GM18951 (cell line): Measurements from ENCODE around the gene LRP1B.

Experiments used
- POLR2A ChIP-seq: IDR thresholded peaks from 4 replicates; pipeline ENCODE4 v1.6.1; 2011; ENCODE audit warnings: mild to moderate bottlenecking; ENCODE audit not compliant: insufficient read length, insufficient read depth; ENCODE audit errors: extremely low read depth
- in situ Hi-C: fragments of 300-500 bp; cut with MboI; formaldehyde crosslinking; loops from one replicate; pipeline ENCODE4 v1.12.0; 2022; ENCODE audit warnings: low sequenced_read_pairs, mixed read lengths, inconsistent platforms; ENCODE audit not compliant: unreplicated experiment

LRP1B gene

DNA sequence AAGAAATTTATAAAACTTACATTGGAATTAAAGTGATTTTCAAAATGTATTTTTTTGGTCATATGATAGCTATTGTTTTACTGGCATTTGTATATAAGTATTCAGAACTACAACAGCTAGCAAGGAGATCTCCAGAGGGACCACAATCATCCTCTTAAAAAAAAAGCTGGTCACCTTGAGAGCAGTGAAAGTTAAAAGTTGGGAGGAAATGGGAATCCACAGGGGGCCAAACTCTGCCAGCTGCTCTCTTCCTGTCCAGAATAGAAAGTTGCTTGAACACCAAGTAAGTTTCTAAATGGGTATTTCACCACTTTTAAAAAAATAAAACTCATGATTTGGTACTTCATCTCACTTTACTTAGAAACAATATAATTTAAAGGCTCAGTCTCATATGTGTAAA is 1025.1 kb downstream of the LRP1B start:
- in situ Hi-C loops, result no loop called here
- TF ChIP-seq POLR2A, result no peak

DNA sequence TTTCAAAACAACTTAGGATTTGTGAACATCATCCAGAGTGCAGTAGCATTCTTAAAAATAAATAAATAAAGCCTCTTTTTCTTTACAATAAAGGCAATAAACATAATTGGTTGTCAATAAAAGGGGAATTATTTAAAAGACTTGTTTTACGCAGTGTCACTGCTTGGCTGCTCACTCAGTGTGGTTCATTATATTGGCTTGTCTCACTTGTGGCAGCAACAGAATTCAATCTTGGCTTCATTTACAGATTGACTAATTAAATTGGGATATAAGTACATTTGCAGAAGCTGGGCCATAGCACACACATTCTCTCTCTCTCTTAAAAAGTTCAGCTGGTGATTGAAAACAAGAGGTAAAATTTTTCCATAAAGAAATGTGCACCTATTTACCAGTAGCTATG is 1027.6 kb downstream of the LRP1B start:
- TF ChIP-seq POLR2A, result no peak
- in situ Hi-C loops, result no loop called here

- in situ Hi-C loops, result no loop called here
Observed at GRCh38 chr2:141079231-141079630, 1051.6 kb downstream of the LRP1B start.

DNA sequence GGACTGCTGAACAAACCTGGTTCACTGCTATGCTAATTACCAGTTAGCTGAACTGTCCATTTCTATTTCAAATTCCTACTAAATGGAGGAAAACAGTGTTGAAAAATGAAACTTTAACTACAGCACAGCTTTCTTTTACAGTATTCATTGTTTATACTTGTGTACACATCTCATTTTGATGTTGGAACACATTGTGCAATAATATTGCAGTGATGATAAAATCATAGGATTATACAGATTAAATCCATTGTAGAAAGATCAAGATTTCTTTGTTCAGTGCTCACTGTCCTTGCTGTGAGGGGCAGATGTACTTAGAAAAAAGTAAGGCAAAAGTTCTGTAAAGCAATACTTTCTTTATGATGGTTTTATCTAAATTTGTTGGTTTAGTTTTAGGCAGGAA is 1055.1 kb downstream of the LRP1B start:
- in situ Hi-C loops, result no loop called here
- TF ChIP-seq POLR2A, result no peak

More at GRCh38 chr2:141079231-141079630, 1051.6 kb downstream of the LRP1B start:
- TF ChIP-seq POLR2A, result no peak

- TF ChIP-seq POLR2A, result no peak
- in situ Hi-C loops, result no loop called here
Observed at GRCh38 chr2:141068053-141068682, 1062.6 kb downstream of the LRP1B start.

DNA sequence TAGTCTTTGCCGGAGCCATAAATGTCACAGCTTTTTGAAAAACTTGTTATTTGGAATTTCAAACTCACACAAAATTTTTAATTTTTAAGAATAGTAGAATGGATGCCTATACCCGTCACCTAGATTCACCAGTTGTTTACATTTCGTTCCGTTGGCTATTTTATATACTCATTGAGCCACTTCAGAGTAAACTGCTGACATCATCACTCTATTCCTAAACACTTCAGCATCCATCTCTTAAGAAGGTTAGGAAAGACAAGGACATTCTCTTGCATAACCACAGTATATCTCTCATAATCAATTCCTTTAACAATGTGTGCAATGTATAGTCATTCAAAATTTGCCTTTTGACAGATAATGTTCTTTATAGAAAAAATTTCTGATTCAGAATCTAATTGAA is 1065.8 kb downstream of the LRP1B start:
- TF ChIP-seq POLR2A, result no peak
- in situ Hi-C loops, result no loop called here

DNA sequence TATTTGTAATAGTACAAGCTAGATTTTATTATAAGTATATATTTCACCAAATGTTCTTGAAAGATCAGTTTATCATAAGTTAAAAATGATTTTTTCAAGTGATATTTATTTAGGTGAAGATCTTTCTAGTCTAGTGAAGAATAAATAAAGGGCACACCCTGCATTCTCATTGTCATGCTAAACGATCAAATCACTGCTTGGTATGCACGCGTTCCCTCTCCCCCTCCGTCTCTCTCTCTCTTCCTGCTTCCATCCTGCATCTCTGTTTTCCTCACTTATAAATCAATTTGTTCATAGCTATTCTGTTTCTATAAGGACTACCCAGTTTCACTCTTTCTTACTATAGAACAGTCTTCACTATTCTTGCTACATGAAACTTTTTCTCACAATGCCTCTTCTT is 1067.4 kb downstream of the LRP1B start:
- in situ Hi-C loops, result no loop called here
- no peak for TF ChIP-seq POLR2A

- TF ChIP-seq POLR2A, result no peak
- in situ Hi-C loops, result no loop called here
Observed at GRCh38 chr2:141062443-141062842, 1068.4 kb downstream of the LRP1B start.

GRCh38 chr2:141062031-141062430 is 1068.8 kb downstream of the LRP1B start:
- TF ChIP-seq POLR2A, result no peak
- in situ Hi-C loops, result no loop called here

- in situ Hi-C loops, result no loop called here
- TF ChIP-seq POLR2A, result no peak
Observed at GRCh38 chr2:141058556-141058955, 1072.3 kb downstream of the LRP1B start.

GRCh38 chr2:141055531-141055930 is 1075.3 kb downstream of the LRP1B start:
- no peak for TF ChIP-seq POLR2A
- in situ Hi-C loops, result no loop called here

DNA sequence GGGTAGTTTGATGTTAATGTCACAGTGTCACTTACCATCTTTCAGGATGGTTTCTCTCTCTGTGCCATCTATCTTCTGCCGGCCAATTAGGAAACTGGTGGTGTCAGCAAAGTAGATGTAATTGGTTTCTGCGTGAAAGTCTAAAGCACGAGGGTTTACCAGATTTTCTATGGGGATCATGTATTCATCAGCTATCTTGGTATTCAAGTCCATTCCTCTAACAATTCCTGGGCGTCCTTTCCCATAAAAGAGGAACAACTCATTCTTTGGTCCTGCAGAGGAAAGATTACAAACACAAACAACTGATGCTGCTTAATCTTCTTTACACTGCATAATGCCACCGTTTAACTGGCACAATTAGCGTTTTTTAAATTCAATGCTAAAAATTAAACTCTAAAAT is 1081.9 kb downstream of the LRP1B start:
- in situ Hi-C loops, result no loop called here
- no peak for TF ChIP-seq POLR2A

GRCh38 chr2:141041281-141041680 is 1089.5 kb downstream of the LRP1B start:
- TF ChIP-seq POLR2A, result no peak
- in situ Hi-C loops, result no loop called here

DNA sequence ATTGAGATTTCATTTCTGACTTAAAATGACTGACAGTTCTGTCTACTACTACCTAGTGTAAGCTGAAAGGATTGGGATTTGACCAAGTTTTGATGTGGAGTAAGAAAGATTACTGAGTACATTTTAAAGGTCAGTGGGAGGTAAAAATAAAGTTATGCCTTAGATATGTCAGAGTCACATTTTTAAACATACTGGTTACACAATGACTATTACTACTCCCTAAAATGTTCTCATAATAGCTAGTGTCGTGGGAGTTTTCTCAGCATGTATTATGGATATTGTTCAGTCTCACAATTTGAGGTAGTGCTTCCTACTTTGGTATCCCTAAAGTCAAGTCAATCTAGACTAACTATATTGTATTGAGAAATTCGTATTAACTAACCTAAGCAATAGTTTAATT is 1092.5 kb downstream of the LRP1B start:
- no peak for TF ChIP-seq POLR2A
- in situ Hi-C loops, result no loop called here

GRCh38 chr2:141037361-141037760 is 1093.5 kb downstream of the LRP1B start:
- in situ Hi-C loops, result no loop called here
- no peak for TF ChIP-seq POLR2A
